GM12891 (cell line): ENCODE results near the gene KCNQ2.

Experiments
- PAX5 ChIP-seq: IDR thresholded peaks from 2 replicates; pipeline ENCODE4 v1.6.1; 2011; ENCODE audit warnings: low read length, moderate library complexity, mild to moderate bottlenecking; ENCODE audit not compliant: insufficient read depth, severe bottlenecking
- POLR2A ChIP-seq: IDR thresholded peaks from 2 replicates; pipeline ENCODE4 v1.6.1; 2011; ENCODE audit warnings: low read depth, low read length, control low read depth
- POLR2AphosphoS5 ChIP-seq: IDR thresholded peaks from 2 replicates; pipeline ENCODE4 v1.6.1; 2011; ENCODE audit warnings: low read depth, low read length, control low read depth
- SPI1 ChIP-seq: IDR thresholded peaks from 2 replicates; pipeline ENCODE4 v1.6.1; 2011; ENCODE audit warnings: low read depth, low read length, control low read depth
- TAF1 ChIP-seq: IDR thresholded peaks from 2 replicates; pipeline ENCODE4 v1.6.1; 2011; ENCODE audit warnings: low read depth, low read length, control low read depth

DNA sequence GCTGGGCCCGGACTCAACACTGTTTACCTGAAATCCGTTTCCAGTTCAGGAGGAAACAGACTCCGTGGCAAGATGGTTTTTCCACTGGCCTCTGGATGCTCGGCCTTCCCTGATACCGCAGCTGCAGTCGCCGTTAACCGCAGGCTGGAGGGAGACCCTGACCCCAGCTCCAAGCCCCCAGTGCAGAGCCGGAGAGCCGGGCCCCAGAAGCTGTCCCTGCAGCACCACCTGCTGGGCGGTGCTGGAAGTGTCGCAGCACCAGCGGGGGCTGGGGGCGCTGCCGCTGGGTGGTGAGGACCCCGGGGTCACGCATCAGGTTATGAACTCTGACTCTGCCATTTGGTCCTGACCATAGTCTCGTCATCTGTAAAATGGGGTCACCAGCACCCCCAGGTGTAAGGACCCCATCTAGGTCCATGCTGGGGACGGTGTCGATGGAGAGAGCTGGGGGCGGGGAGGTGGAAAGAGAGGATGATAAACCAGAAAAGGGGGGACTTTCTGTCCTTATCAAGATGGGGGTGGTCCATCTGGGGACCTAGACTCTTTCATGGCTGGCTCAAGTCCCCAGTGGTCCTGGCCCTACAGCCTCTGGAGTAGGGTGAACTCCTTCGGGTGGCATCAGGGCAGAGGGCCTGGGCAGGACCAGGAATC, 90.5 kb downstream of the KCNQ2 start:
- no peak for TF ChIP-seq POLR2A
- no peak for TF ChIP-seq POLR2AphosphoS5
- TF ChIP-seq PAX5, result no peak
- no peak for TF ChIP-seq TAF1
- no peak for TF ChIP-seq SPI1
